GM21717 (cell line): ENCODE results near the gene PTPRN2.

Experiments used
- ATAC-seq: cut with Tn5 transposase; IDR thresholded peaks from one replicate; pipeline ENCODE4 v1.9.1; 2021; ENCODE audit warnings: mild to moderate bottlenecking, moderate library complexity; ENCODE audit not compliant: unreplicated experiment

PTPRN2 gene

GRCh38 chr7:157871681-157872080 lies 715.9 kb downstream of the PTPRN2 start:
- ATAC-seq, result no peak

GRCh38 chr7:157870644-157871290 lies 716.9 kb downstream of the PTPRN2 start:
- ATAC-seq, result no peak

GRCh38 chr7:157869793-157870192 lies 717.8 kb downstream of the PTPRN2 start:
- ATAC-seq, result no peak

- no peak for ATAC-seq
Measured at GRCh38 chr7:157867685-157868305, 719.8 kb downstream of the PTPRN2 start.

- no peak for ATAC-seq
Measured at GRCh38 chr7:157866336-157866924, 721.2 kb downstream of the PTPRN2 start.

- no peak for ATAC-seq
Measured at GRCh38 chr7:157865351-157866165, 722.1 kb downstream of the PTPRN2 start.

GRCh38 chr7:157864911-157865310 lies 722.7 kb downstream of the PTPRN2 start:
- ATAC-seq, result no peak

- ATAC-seq, result no peak
Measured at GRCh38 chr7:157863906-157864810, 723.5 kb downstream of the PTPRN2 start.

- no peak for ATAC-seq
Measured at GRCh38 chr7:157863176-157863575, 724.4 kb downstream of the PTPRN2 start.

GRCh38 chr7:157862731-157863130 lies 724.9 kb downstream of the PTPRN2 start:
- ATAC-seq, result no peak

- ATAC-seq, result no peak
Measured at GRCh38 chr7:157861551-157861950, 726.1 kb downstream of the PTPRN2 start.

- ATAC-seq, result no peak
Measured at GRCh38 chr7:157861031-157861491, 726.6 kb downstream of the PTPRN2 start.

GRCh38 chr7:157860406-157860805 lies 727.2 kb downstream of the PTPRN2 start:
- no peak for ATAC-seq

- ATAC-seq, result no peak
Measured at GRCh38 chr7:157859915-157860314, 727.7 kb downstream of the PTPRN2 start.

- ATAC-seq, result no peak
Measured at GRCh38 chr7:157857578-157858075, 730.0 kb downstream of the PTPRN2 start.

- no peak for ATAC-seq
Measured at GRCh38 chr7:157856873-157857577, 730.6 kb downstream of the PTPRN2 start.

GRCh38 chr7:157855452-157856213 lies 732.0 kb downstream of the PTPRN2 start:
- ATAC-seq, result no peak

GRCh38 chr7:157855016-157855415 lies 732.6 kb downstream of the PTPRN2 start:
- ATAC-seq, result no peak
